H1 (cell line): ENCODE data around the gene NOL4L. TPM values are rescaled to one million over a fixed set of nuclear protein-coding genes. Genes with fewer than 3 reads are reported as not detected.

Experiments
- BRCA1 ChIP-seq: IDR thresholded peaks from 2 replicates; pipeline ENCODE4 v1.6.1; 2012; ENCODE audit warnings: low read depth, low read length, improper control_type of control experiment
- CHD7 ChIP-seq: fragments of 300-600 bp; sonication (generic); IDR thresholded peaks from 2 replicates; pipeline ENCODE4 v1.7.1; 2012; ENCODE audit warnings: low read length, moderate library complexity, mild to moderate bottlenecking, inconsistent platforms; ENCODE audit not compliant: insufficient replicate concordance
- CREB1 ChIP-seq: IDR thresholded peaks from 2 replicates; pipeline ENCODE4 v1.6.1; 2012; ENCODE audit warnings: inconsistent platforms
- E2F6 ChIP-seq: IDR thresholded peaks from 2 replicates; pipeline ENCODE4 v1.6.1; 2012; ENCODE audit warnings: inconsistent platforms
- EP300 ChIP-seq, 2 experiments: IDR thresholded peaks; 1 replicate in 1 of 2; 2 replicates in 1 of 2; pipeline ENCODE4 v1.6.1; 2011 to 2012; ENCODE audit warnings: low read depth in 2 of 2, low read length in 2 of 2, mild to moderate bottlenecking in 2 of 2, borderline replicate concordance in 1 of 2, inconsistent platforms in 1 of 2, moderate library complexity in 1 of 2
- KDM5A ChIP-seq: fragments of 200-600 bp; IDR thresholded peaks from 2 replicates; pipeline ENCODE4 v1.7.1; 2012; ENCODE audit warnings: mild to moderate bottlenecking, low read length, inconsistent platforms, mixed read lengths
- MAFK ChIP-seq: IDR thresholded peaks from 2 replicates; pipeline ENCODE4 v1.6.1; 2012; ENCODE audit warnings: low read depth, mild to moderate bottlenecking, improper control_type of control experiment, low read length
- POLR2AphosphoS5 ChIP-seq: IDR thresholded peaks from 2 replicates; pipeline ENCODE4 v1.6.1; 2011; ENCODE audit warnings: low read depth, low read length
- SIRT6 ChIP-seq: IDR thresholded peaks from one replicate; pipeline ENCODE4 v1.7.1; 2012; ENCODE audit warnings: low read length, inconsistent platforms
- SP4 ChIP-seq: IDR thresholded peaks from 2 replicates; pipeline ENCODE4 v1.6.1; 2012; ENCODE audit warnings: low read length, inconsistent platforms
- polyA plus RNA-seq, 7 experiments: library from polyadenylated mRNA; depleted of rRNA in 3 of 7; stranded (reverse) in 5 of 7; unstranded in 2 of 7; fragments of >200 nt in 5 of 7; fragments of 200-250 nt in 2 of 7; gene quantifications; 1 replicate in 5 of 7; 2 replicates in 1 of 7; 4 replicates in 1 of 7; pipeline versions ENCODE4 v1.2.1 to v1.2.3, GENCODE V29; 2011 to 2013; ENCODE audit warnings: missing spikeins in 2 of 7, mixed read lengths in 2 of 7
- total RNA-seq: library from RNA; stranded (reverse); fragmentation: NEBNext Ultra II Directional; extraction: Animal tissue kit (Norgen Biotek cat#: 25700); gene quantifications from 2 replicates; pipeline ENCODE4 v1.2.1, GENCODE V29; 2021

Gene NOL4L
- total and polyA plus RNA-seq, 2 of the 8 experiments (the other 6 are each of a cell fraction or from before 2014, with no cell fraction given), result 15.3 to 23.7 TPM

- TF ChIP-seq CHD7 (no peak), E2F6 (peak; percentile 56), KDM5A (no peak), SP4 (no peak), SIRT6 (no peak), POLR2AphosphoS5 (no peak), MAFK (no peak), CREB1 (no peak), BRCA1 (no peak), EP300 (IDR thresholded peaks at IDR 0.05; ENCODE audit: borderline replicate concordance in 1 of 2, low read depth in 2 of 2, low read length in 2 of 2) (no peak)
Observed at GRCh38 chr20:32527447-32528055, 57.6 kb downstream of the NOL4L start (continued).
